BLaER1 (cell line): Measurements from ENCODE around the gene ADAMTS13.

Source experiments
- H3K27ac ChIP-seq: shearing (Covaris generic); formaldehyde crosslinking; 2 replicates; pipeline ENCODE4 v1.8.1; 2022
- H3K27me3 ChIP-seq: shearing (Covaris generic); formaldehyde crosslinking; 2 replicates; pipeline ENCODE4 v1.8.1; 2022
- H3K36me3 ChIP-seq: shearing (Covaris generic); formaldehyde crosslinking; 2 replicates; pipeline ENCODE4 v1.8.1; 2022
- H3K4me1 ChIP-seq: shearing (Covaris generic); formaldehyde crosslinking; 2 replicates; pipeline ENCODE4 v1.8.1; 2022
- H3K4me2 ChIP-seq: shearing (Covaris generic); formaldehyde crosslinking; 2 replicates; pipeline ENCODE4 v1.8.1; 2022
- H3K4me3 ChIP-seq: shearing (Covaris generic); formaldehyde crosslinking; 2 replicates; pipeline ENCODE4 v1.8.1; 2022
- H3K9ac ChIP-seq: shearing (Covaris generic); formaldehyde crosslinking; 2 replicates; pipeline ENCODE4 v1.8.1; 2022
- H3K9me3 ChIP-seq: shearing (Covaris generic); formaldehyde crosslinking; 2 replicates; pipeline ENCODE4 v1.8.1; 2022
- H4K20me1 ChIP-seq: shearing (Covaris generic); formaldehyde crosslinking; 2 replicates; pipeline ENCODE4 v1.8.1; 2022
- Cebpa-rat ChIP-seq: shearing (Covaris generic); IDR thresholded peaks from 2 replicates; pipeline ENCODE4 v1.8.1; 2022

Gene ADAMTS13

GRCh38 chr9:133452562-133452961 lies 30.4 kb downstream of the ADAMTS13 start:
- Histone ChIP-seq H3K4me3 (no peak overlapping the region), H3K9ac (no peak overlapping the region), H4K20me1 (no peaks in the 10 kb centered on the region), H3K27ac (no peak overlapping the region), H3K27me3 (no peaks in the 10 kb centered on the region), H3K4me2 (no peak overlapping the region), H3K4me1 (peaks cover 25% of the 10 kb centered on the region), H3K36me3 (no peaks in the 10 kb centered on the region), H3K9me3 (no peaks in the 10 kb centered on the region)
- TF ChIP-seq Cebpa-rat = no peak

GRCh38 chr9:133453651-133454050 lies 31.5 kb downstream of the ADAMTS13 start:
- Histone ChIP-seq H4K20me1 (no peaks in the 10 kb centered on the region), H3K4me1 (peaks cover 26% of the 10 kb centered on the region), H3K36me3 (no peaks in the 10 kb centered on the region), H3K4me3 (no peak overlapping the region), H3K9ac (0 out of 2 replicates have a peak overlapping the region, but pooled peaks have one; percentile 41), H3K9me3 (no peaks in the 10 kb centered on the region), H3K27ac (peak overlapping the region; percentile 37; the same call in 1 of the 2 replicates), H3K27me3 (no peaks in the 10 kb centered on the region), H3K4me2 (peak overlapping the region; percentile 74)
- TF ChIP-seq Cebpa-rat = no peak

GRCh38 chr9:133454325-133454724 lies 32.2 kb downstream of the ADAMTS13 start:
- Histone ChIP-seq H4K20me1 (no peaks in the 10 kb centered on the region), H3K36me3 (no peaks in the 10 kb centered on the region), H3K4me2 (peak overlapping the region; percentile 74), H3K4me3 (no peak overlapping the region), H3K9me3 (no peaks in the 10 kb centered on the region), H3K9ac (0 out of 2 replicates have a peak overlapping the region, but pooled peaks have one; percentile 41), H3K27me3 (no peaks in the 10 kb centered on the region), H3K4me1 (peaks cover 33% of the 10 kb centered on the region), H3K27ac (peak overlapping the region; percentile 37)
- no peak for TF ChIP-seq Cebpa-rat

- Histone ChIP-seq H3K4me1 (peaks cover 34% of the 10 kb centered on the region), H4K20me1 (no peaks in the 10 kb centered on the region), H3K9ac (no peak overlapping the region), H3K27ac (no peak overlapping the region), H3K27me3 (no peaks in the 10 kb centered on the region), H3K9me3 (no peaks in the 10 kb centered on the region), H3K36me3 (no peaks in the 10 kb centered on the region), H3K4me3 (no peak overlapping the region), H3K4me2 (peak overlapping the region; percentile 74)
- no peak for TF ChIP-seq Cebpa-rat
Observed at GRCh38 chr9:133454943-133455673, 32.9 kb downstream of the ADAMTS13 start.

GRCh38 chr9:133455936-133456335 lies 33.8 kb downstream of the ADAMTS13 start:
- no peak for TF ChIP-seq Cebpa-rat
- peaks cover 5% of the 10 kb centered on the region for H4K20me1 ChIP-seq
- H3K9me3 ChIP-seq = no peaks in the 10 kb centered on the region
- H3K27me3 ChIP-seq = no peaks in the 10 kb centered on the region
- H3K4me3 ChIP-seq = no peak overlapping the region
- H3K4me2 ChIP-seq = no peak overlapping the region
- H3K4me1 ChIP-seq = peaks cover 40% of the 10 kb centered on the region
- H3K9ac ChIP-seq = no peak overlapping the region
- H3K36me3 ChIP-seq = no peaks in the 10 kb centered on the region
- no peak overlapping the region for H3K27ac ChIP-seq

- no peaks in the 10 kb centered on the region for H3K27me3 ChIP-seq
- H3K4me3 ChIP-seq = no peak overlapping the region
- H3K4me2 ChIP-seq = no peak overlapping the region
Observed at GRCh38 chr9:133456409-133456808, 34.2 kb downstream of the ADAMTS13 start.

GRCh38 chr9:133457233-133457632 lies 35.1 kb downstream of the ADAMTS13 start:
- Histone ChIP-seq H3K4me2 (no peak overlapping the region), H4K20me1 (peaks cover 18% of the 10 kb centered on the region), H3K4me1 (peaks cover 46% of the 10 kb centered on the region), H3K9me3 (no peaks in the 10 kb centered on the region), H3K9ac (no peak overlapping the region), H3K27ac (no peak overlapping the region), H3K4me3 (no peak overlapping the region), H3K36me3 (no peaks in the 10 kb centered on the region), H3K27me3 (no peaks in the 10 kb centered on the region)
- no peak for TF ChIP-seq Cebpa-rat

More at GRCh38 chr9:133456409-133456808, 34.2 kb downstream of the ADAMTS13 start:
- Histone ChIP-seq H3K9me3 (no peaks in the 10 kb centered on the region), H3K27ac (no peak overlapping the region), H3K4me1 (peaks cover 45% of the 10 kb centered on the region), H3K9ac (no peak overlapping the region), H4K20me1 (peaks cover 10% of the 10 kb centered on the region), H3K36me3 (no peaks in the 10 kb centered on the region)
- no peak for TF ChIP-seq Cebpa-rat

- H3K9me3 ChIP-seq = no peaks in the 10 kb centered on the region
- H3K27me3 ChIP-seq = no peaks in the 10 kb centered on the region
- no peak overlapping the region for H3K9ac ChIP-seq
- H4K20me1 ChIP-seq = peaks cover 23% of the 10 kb centered on the region
- no peak overlapping the region for H3K27ac ChIP-seq
- no peak overlapping the region for H3K4me2 ChIP-seq
- H3K4me1 ChIP-seq = peaks cover 49% of the 10 kb centered on the region
- H3K36me3 ChIP-seq = no peaks in the 10 kb centered on the region
- no peak for TF ChIP-seq Cebpa-rat
- H3K4me3 ChIP-seq = no peak overlapping the region
Observed at GRCh38 chr9:133457748-133458147, 35.6 kb downstream of the ADAMTS13 start.

- Histone ChIP-seq H3K27me3 (no peaks in the 10 kb centered on the region), H3K36me3 (peaks cover 6% of the 10 kb centered on the region; the same call in 1 of the 2 replicates), H3K9me3 (no peaks in the 10 kb centered on the region), H3K4me2 (peak overlapping the region; percentile 90), H3K27ac (no peak overlapping the region), H3K9ac (no peak overlapping the region), H3K4me1 (peaks cover 55% of the 10 kb centered on the region), H3K4me3 (peak overlapping the region; percentile 80), H4K20me1 (peaks cover 33% of the 10 kb centered on the region)
- no peak for TF ChIP-seq Cebpa-rat
Observed at GRCh38 chr9:133458643-133459312, 36.6 kb downstream of the ADAMTS13 start.
